Measurements from ENCODE around the gene LRP1B.

LRP1B gene

GRCh38 chr2:141947396-141948114, 183.3 kb downstream of the LRP1B start:
- no peak for DNase-seq (ENCODE audit: low spot score)

- no peak for DNase-seq (ENCODE audit: low spot score)
Measured at GRCh38 chr2:141946016-141946415, 184.8 kb downstream of the LRP1B start.

- DNase-seq (ENCODE audit: low spot score), result no peak
Measured at GRCh38 chr2:141943918-141944317, 186.9 kb downstream of the LRP1B start.

- no peak for DNase-seq (ENCODE audit: low spot score)
Measured at GRCh38 chr2:141942006-141942789, 188.6 kb downstream of the LRP1B start.

GRCh38 chr2:141941210-141941714, 189.6 kb downstream of the LRP1B start:
- DNase-seq (ENCODE audit: low spot score), result no peak

GRCh38 chr2:141940709-141941108, 190.1 kb downstream of the LRP1B start:
- no peak for DNase-seq (ENCODE audit: low spot score)

- no peak for DNase-seq (ENCODE audit: low spot score)
Measured at GRCh38 chr2:141933226-141933625, 197.6 kb downstream of the LRP1B start.

GRCh38 chr2:141932261-141932660, 198.6 kb downstream of the LRP1B start:
- DNase-seq (ENCODE audit: low spot score), result no peak

GRCh38 chr2:141931797-141932196, 199.0 kb downstream of the LRP1B start:
- DNase-seq (ENCODE audit: low spot score), result no peak

- no peak for DNase-seq (ENCODE audit: low spot score)
Measured at GRCh38 chr2:141930803-141931202, 200.0 kb downstream of the LRP1B start.

GRCh38 chr2:141929331-141930252, 201.2 kb downstream of the LRP1B start:
- DNase-seq (ENCODE audit: low spot score), result no peak

- no peak for DNase-seq (ENCODE audit: low spot score)
Measured at GRCh38 chr2:141928476-141928875, 202.3 kb downstream of the LRP1B start.

- no peak for DNase-seq (ENCODE audit: low spot score)
Measured at GRCh38 chr2:141927536-141927935, 203.3 kb downstream of the LRP1B start.

GRCh38 chr2:141925511-141925910, 205.3 kb downstream of the LRP1B start:
- DNase-seq (ENCODE audit: low spot score), result no peak

- DNase-seq (ENCODE audit: low spot score), result no peak
Measured at GRCh38 chr2:141923657-141924056, 207.2 kb downstream of the LRP1B start.

GRCh38 chr2:141911485-141912066, 219.2 kb downstream of the LRP1B start:
- no peak for DNase-seq (ENCODE audit: low spot score)

- no peak for DNase-seq (ENCODE audit: low spot score)
Measured at GRCh38 chr2:141906678-141907077, 224.1 kb downstream of the LRP1B start.

- DNase-seq (ENCODE audit: low spot score), result no peak
Measured at GRCh38 chr2:141900826-141901225, 230.0 kb downstream of the LRP1B start.

GRCh38 chr2:141899740-141900139, 231.1 kb downstream of the LRP1B start:
- DNase-seq (ENCODE audit: low spot score), result no peak

GRCh38 chr2:141889788-141890187, 241.0 kb downstream of the LRP1B start:
- DNase-seq (ENCODE audit: low spot score), result no peak

- no peak for DNase-seq (ENCODE audit: low spot score)
Measured at GRCh38 chr2:141888987-141889555, 241.7 kb downstream of the LRP1B start.

Data from left forelimb (tissue), 1 donor.